Superior temporal gyrus (tissue), 1 donor: ENCODE data around the gene SATB1.

Source experiments
- DNase-seq: peaks from one replicate; pipeline ENCODE4 v3.0.0-alpha.2; 2016; ENCODE audit errors: extremely low spot score

SATB1 gene

GRCh38 chr3:18431266-18431665 is 6.1 kb upstream of the SATB1 start:
- no peak for DNase-seq

- no peak for DNase-seq
Observed at GRCh38 chr3:18428991-18429745, 4.0 kb upstream of the SATB1 start.

DNA sequence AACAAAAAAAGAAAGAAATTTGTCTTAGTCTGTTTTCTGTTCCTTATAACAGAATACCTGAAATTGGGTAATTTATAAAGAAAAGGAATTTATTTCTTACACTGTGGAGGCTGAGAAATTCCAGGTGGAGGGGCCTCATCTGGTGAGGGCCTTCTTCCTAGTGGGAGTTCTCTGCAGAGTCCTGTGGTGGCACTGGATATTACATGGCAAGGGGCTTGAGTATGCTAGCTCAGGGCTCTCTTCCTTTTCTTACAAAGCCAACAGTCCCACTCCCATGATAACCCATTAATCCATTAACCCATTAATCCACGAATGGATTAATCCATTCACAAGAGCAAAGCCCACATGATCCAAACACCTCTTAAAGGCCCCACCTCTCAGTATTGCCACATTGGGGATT is 2.9 kb upstream of the SATB1 start:
- no peak for DNase-seq

- no peak for DNase-seq
Observed at GRCh38 chr3:18426597-18427193, 1.6 kb upstream of the SATB1 start.

DNA sequence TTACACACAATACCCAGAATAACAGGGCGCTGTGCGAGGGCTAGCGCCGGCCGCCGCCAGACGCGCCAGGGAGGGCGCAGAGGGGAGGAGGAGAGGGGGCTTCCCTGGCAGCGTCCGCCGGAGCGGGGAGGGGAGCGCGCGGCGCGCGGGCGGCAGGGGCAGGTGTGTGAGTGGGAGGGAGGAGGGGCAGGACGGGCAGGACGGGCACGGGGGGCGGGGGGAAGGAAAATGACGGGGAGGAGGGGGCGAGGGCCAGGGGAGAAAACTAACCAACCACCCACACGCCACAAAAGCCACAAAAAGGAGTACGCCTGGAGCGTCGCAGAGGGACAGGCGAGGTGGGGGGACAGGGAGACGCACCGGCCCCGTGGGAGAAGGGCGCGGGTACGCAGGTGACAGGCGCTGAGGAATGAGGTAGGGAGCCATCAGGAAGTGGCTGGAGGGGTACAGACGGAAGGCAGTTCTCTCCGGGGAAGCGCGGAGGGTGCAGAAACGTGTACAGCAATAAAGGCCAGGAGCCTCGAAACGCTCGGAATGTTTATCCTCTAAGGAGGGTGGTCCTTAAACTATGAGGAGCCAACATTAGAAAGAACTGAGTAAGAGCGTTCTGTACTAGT is 610 bp upstream of the SATB1 start:
- DNase-seq, result no peak

DNA sequence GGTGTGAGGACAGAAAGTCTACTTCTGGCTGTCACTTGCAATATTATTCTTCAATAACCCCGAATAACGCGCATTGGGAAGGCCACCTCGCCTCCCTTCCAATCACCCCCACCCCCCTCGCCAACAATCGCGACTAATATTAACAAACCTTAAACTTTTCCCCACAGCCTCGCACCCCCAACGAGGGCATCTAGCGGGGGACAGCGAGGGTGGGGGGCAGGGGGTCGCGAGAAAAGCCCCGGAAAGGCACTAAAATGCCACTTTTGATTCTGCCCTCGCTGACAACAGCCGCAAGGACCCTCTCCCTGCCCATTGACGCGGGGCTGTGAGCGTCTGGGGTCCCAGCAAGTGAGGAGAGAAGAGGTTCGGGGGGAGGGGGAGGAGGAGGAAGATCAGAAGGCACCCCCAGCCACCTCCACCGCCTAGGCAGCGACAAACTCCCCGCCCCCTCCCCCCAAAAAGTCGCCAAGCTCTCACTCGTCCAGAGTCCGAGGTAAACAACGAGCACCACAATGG is 868 bp downstream of the SATB1 start:
- no peak for DNase-seq

DNA sequence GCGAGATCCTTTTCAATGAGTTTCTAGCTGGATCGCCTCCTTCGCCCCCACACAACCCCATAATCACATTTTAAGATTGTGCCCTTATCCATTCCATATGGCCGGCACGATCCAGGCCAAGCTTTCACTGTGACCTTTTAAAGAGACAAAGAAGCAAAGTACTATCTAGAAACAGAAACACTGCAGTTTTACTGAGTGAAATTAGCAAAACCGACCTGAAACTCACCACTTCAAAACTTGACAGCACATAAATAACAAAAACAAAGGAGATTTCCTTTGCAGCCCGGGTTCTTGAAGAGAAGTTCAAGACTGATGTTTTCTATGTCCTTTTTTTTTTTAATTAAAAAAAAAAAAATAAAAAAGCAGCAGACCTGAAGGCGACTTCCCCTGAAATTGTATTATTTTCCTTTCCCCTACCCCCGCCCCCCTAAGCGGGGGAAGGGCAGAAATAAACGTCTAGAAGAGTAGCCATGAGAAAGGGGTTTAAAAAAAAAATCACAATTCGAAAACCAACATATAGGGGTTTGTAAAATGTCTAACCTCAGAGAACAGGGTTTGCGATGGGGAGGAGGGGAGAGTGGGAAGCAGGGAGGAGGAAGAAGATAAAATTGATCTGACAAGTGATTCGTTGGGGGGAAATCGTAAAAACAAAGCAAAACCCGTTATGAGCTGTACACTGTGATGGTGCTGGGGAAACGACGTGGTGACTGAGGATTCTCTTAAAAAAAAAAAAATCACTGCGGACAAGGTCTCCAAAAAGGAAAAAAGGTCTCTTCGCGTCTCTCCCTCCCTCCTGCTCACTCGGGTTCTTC is 1.5 kb downstream of the SATB1 start:
- peak; percentile 84 for DNase-seq

GRCh38 chr3:18422972-18423371 is 2.2 kb downstream of the SATB1 start:
- peak; percentile 67 for DNase-seq

- no peak for DNase-seq
Observed at GRCh38 chr3:18420555-18420954, 4.6 kb downstream of the SATB1 start.

GRCh38 chr3:18419232-18419631 is 5.9 kb downstream of the SATB1 start:
- no peak for DNase-seq

DNA sequence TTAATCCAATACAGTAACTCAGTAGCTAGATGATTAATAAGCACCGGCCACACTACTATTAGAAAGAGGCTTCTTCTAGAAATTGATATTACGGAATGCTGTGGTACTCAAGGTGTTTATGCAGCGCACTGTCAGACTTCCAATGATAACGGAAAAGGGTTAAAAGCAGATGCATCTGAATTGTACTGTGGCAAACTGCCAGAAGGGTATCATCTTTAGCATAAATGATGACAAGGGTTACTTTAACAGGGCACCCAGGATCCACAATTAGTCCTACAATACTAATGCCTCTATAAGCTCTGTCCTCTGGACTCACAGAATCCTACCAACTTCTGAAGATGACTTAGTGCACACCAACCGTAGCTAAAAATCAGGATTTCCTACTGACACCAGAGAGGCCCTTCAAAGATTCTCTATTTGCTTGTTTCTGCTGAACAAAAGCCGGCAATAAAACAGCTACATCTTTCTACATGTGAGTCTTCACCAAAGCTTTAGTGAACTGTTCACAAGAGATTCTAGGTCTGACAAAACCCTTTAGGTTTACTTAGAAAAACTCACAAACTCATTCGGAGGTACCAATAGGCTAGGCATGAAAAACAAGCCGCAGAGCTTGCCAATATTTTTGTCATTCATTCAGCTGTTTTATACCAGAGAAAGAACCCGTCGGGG is 7.1 kb downstream of the SATB1 start:
- DNase-seq, result no peak

- DNase-seq, result no peak
Observed at GRCh38 chr3:18416332-18416731, 8.8 kb downstream of the SATB1 start.

DNA sequence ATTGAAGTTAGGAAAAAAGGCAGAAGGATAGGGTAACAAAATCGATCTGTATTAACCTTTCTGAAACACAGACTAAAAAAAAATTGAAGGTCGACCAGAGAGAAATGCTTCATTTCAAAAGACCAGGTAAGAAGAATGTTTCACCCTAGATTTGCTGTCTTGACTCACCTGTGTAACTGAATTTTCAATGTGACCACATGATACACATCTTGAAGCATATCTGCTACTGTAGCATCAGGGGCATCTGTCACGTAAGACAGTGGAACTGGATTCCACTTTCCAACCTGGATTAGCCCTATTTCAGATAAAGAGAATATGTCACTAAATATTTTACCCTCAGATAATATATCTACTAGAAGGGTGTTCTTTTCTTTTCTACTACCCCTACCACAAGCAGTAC is 9.3 kb downstream of the SATB1 start:
- no peak for DNase-seq

DNA sequence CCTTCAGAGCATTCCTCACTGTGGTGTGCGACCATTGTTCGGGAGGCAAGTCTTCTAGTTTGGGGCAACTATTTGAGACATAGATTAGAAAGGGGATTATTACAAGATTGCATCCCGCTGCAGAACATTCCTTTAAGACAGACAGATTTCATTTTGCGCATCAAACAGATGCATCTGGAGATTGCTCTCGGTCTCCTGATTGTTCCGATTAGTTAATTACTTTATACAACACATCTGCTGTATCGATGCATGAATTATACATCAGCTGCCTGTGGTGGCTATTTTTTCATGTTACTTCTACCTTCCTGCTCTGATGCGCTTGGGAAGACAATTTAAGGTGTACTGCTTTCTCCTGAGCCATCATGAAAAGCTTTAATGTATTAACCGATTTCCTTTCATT is 10.0 kb downstream of the SATB1 start:
- no peak for DNase-seq

DNA sequence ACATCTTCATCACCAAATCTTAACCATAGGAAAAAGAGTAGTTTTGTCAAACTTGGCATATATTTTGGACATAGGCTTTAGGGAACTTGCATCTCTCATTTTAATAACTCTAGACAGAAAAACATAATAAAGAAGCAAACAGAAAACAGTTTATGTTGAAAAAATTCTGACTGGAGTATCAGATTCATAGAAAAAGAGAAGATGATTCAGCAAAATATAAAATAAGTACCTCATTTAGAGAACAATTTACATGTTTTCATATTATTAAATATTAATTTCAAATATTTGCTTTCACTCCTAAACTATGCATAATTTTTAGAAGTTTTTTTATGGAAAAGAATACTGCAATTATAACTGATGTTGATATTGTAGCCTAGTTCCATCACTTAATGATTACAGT is 12.5 kb downstream of the SATB1 start:
- no peak for DNase-seq

- no peak for DNase-seq
Observed at GRCh38 chr3:18411541-18411940, 13.6 kb downstream of the SATB1 start.

- no peak for DNase-seq
Observed at GRCh38 chr3:18410205-18410604, 14.9 kb downstream of the SATB1 start.

DNA sequence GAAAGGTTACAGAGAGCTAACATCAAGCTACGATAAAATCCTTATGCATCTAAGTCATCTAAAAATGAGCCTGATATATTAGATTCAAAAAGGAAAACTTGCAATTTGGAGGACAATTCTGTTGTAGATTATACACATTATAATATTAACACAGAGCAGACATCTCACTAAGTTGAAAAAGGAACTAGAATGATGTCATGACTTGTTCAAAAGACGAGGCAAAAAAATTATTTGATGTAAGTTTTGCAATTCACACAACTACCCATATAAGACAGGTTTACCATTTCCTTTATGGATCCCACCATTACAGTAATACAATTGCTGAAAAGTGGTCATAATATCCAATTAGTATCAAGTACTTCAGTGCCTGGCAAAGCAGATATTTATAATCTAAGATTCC is 15.9 kb downstream of the SATB1 start:
- DNase-seq, result no peak

DNA sequence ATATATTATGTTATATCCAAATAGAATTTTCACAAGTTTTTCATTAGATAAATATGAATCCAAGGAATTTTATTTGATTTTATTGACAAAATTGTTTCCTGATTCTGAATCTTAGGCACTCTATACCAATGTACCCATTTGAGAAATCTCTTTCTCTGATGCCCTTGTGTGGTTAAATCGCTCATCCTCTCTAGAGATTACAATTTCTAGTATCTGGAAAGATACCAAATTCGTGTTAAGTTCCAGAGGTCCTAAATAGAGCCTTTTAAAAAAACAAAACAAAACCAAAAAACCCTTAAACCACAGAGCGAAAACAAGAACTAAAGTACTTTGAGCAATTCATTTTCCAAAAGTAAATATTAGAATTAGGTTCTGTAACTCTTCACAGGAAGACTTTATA is 20.0 kb downstream of the SATB1 start:
- DNase-seq, result no peak

DNA sequence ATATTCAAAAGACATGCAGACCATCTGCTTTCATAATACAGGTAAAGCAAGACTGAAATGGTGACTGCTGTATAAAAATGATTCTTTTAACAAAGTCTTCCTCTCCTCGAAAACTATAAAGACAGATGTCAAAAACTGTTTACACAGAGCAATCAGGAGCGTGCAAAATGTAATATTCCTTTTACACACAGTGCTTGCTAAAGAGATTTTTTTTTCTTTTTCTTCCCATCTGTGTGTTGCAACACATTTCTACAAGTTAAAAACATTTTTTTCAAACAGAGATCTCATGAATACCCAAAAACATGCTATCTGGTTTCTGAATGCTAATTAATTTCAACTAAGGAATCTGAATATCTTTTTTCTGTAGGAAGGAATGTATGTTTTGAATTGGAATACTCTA is 22.1 kb downstream of the SATB1 start:
- peak; percentile 54 for DNase-seq

DNA sequence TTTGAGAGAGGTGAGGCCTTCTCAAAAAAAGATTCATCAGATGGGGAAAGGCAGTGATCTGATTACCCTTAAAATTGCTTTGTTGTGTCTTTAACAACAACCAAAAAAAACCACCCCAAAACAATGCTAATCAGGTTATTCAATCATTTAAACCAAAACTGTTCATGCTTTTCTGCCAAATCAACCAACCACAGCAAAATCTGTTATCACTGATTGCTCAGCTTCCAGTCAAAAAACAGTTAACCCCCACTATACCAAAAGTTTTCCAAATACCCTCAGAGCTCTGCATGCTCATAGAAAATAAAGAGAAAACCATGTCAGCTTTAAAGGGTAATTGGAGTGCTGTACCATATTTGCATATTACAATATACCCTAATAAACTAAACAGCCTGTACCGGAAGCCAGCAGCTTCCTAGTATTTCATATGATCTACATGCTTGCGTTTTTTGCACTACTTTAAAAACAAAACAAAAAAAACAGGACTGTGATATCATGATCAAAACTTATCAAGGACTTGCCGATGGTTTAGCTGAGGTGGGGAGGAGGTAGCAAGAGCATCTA is 22.8 kb downstream of the SATB1 start:
- no peak for DNase-seq
